IPS DF 19.7 (cell line): ENCODE results near the gene PARD6A.
A peak's percentile ranks its signal among the peaks of the same experiment; 100 is the strongest.

Experiments
- DNase-seq: peaks from one replicate; pipeline ENCODE4 v3.0.0-alpha.2; 2013; ENCODE audit warnings: low read depth, low spot score

The PARD6A gene

GRCh38 chr16:67666559-67667452 is 6.0 kb downstream of the PARD6A start, which contains the start of the genes C16orf86 and ENKD1:
Gene C16orf86 (plus strand): TSS chr16:67666814. CDS start chr16:67666971, 157 bp downstream.
Gene ENKD1 (minus strand): TSS chr16:67666750. CDS start chr16:67666442, 308 bp downstream.
- no peak for DNase-seq

GRCh38 chr16:67667453-67667816 is 6.7 kb downstream of the PARD6A start:
- no peak for DNase-seq

GRCh38 chr16:67667817-67668494 is 7.2 kb downstream of the PARD6A start:
- peak; percentile 72 for DNase-seq

GRCh38 chr16:67668495-67669157 is 7.9 kb downstream of the PARD6A start:
- DNase-seq, result no peak

- DNase-seq, result no peak
These were observed 8.8 kb downstream of the PARD6A start for GRCh38 chr16:67669499-67670101.

- no peak for DNase-seq
These were observed 11.5 kb downstream of the PARD6A start for GRCh38 chr16:67672306-67672705.

- DNase-seq, result no peak
These were observed 12.2 kb downstream of the PARD6A start for GRCh38 chr16:67672739-67673662.

- no peak for DNase-seq
These were observed 13.2 kb downstream of the PARD6A start for GRCh38 chr16:67673712-67674580.

- DNase-seq, result no peak
These were observed 14.3 kb downstream of the PARD6A start for GRCh38 chr16:67674851-67675578.

GRCh38 chr16:67675579-67675935 is 14.8 kb downstream of the PARD6A start:
- no peak for DNase-seq

GRCh38 chr16:67675999-67676398 is 15.2 kb downstream of the PARD6A start:
- DNase-seq, result no peak

- DNase-seq, result no peak
These were observed 15.8 kb downstream of the PARD6A start for GRCh38 chr16:67676516-67676915.

- DNase-seq, result no peak
These were observed 16.2 kb downstream of the PARD6A start for GRCh38 chr16:67676939-67677338.

GRCh38 chr16:67677712-67678111 is 17.0 kb downstream of the PARD6A start:
- DNase-seq, result no peak

GRCh38 chr16:67678354-67679023 is 17.7 kb downstream of the PARD6A start:
- no peak for DNase-seq

- no peak for DNase-seq
These were observed 19.5 kb downstream of the PARD6A start for GRCh38 chr16:67679935-67680897.

- no peak for DNase-seq
These were observed 23.0 kb downstream of the PARD6A start for GRCh38 chr16:67683767-67684166.
